AG04449 (cell line): ENCODE data around the gene KCNS3.

Source experiments
- CTCF ChIA-PET: fragments of 350-600 bp; formaldehyde crosslinking; extraction: SDS; loops from one replicate; lab custom pipeline; 2021; ENCODE audit warnings: antibody characterized with exemption; lab: Yijun Ruan, JAX
- POLR2A ChIA-PET: fragments of 400-600, 350-600 bp; formaldehyde crosslinking; extraction: SDS; loops from one replicate; lab custom pipeline; 2020; ENCODE audit warnings: antibody characterized with exemption, inconsistent platforms; lab: Yijun Ruan, JAX
- DNase-seq: peaks from one replicate; pipeline ENCODE4 v3.0.0-alpha.2; 2010; ENCODE audit warnings: low read depth, low spot score
- H3K4me3 ChIP-seq: 2 replicates; pipeline ENCODE4 v1.5.1; 2011; ENCODE audit warnings: low read depth, mild to moderate bottlenecking, control low read depth, low read length
- TF ChIP-seq, protein P1 (sequence below): IDR thresholded peaks from one replicate; pipeline ENCODE4 v1.5.1; 2011; ENCODE audit warnings: mild to moderate bottlenecking, moderate library complexity, low read length, control low read depth, inconsistent platforms; ENCODE audit not compliant: insufficient read depth; ENCODE audit errors: missing control alignments

Gene KCNS3

DNA sequence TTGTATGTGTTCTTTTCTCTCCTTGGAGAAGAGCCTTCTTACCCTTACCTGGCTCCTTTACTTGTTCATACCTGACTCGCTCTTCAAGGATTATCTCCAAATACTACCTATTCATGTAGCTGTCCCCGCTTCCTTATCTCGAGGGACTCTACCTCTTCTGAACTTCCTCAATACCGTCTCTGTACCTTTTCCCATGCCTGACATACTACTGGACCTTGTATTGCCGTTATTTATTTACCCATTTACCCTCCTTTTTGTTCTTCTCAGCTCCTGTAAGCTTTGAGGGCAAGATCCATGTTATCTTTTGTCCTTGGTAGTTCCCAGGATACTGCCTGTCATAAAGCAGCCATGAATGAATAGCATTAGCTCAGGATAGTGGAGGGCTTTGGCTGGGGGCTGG, 32.5 kb downstream of the KCNS3 start:
- H3K4me3 ChIP-seq: no peak overlapping the region
- TF ChIP-seq, protein P1, sequence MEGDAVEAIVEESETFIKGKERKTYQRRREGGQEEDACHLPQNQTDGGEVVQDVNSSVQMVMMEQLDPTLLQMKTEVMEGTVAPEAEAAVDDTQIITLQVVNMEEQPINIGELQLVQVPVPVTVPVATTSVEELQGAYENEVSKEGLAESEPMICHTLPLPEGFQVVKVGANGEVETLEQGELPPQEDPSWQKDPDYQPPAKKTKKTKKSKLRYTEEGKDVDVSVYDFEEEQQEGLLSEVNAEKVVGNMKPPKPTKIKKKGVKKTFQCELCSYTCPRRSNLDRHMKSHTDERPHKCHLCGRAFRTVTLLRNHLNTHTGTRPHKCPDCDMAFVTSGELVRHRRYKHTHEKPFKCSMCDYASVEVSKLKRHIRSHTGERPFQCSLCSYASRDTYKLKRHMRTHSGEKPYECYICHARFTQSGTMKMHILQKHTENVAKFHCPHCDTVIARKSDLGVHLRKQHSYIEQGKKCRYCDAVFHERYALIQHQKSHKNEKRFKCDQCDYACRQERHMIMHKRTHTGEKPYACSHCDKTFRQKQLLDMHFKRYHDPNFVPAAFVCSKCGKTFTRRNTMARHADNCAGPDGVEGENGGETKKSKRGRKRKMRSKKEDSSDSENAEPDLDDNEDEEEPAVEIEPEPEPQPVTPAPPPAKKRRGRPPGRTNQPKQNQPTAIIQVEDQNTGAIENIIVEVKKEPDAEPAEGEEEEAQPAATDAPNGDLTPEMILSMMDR: no peak
- DNase-seq: no peak
- ChIA-PET POLR2A (no interaction called here), CTCF (interaction anchor here (0.8 kb wide), 1 partner anchor 9 kb away, joined by 3 read pairs; no protein-coding TSS in a partner anchor)

GRCh38 chr2:17911491-17912260, 33.2 kb downstream of the KCNS3 start:
- no peak for DNase-seq
- TF ChIP-seq, protein P1: no peak
- H3K4me3 ChIP-seq: no peak overlapping the region
- POLR2A ChIA-PET: no interaction called here
- CTCF ChIA-PET: interaction anchor here (0.8 kb wide), 1 partner anchor 8 kb away, joined by 3 read pairs; no protein-coding TSS in a partner anchor

DNA sequence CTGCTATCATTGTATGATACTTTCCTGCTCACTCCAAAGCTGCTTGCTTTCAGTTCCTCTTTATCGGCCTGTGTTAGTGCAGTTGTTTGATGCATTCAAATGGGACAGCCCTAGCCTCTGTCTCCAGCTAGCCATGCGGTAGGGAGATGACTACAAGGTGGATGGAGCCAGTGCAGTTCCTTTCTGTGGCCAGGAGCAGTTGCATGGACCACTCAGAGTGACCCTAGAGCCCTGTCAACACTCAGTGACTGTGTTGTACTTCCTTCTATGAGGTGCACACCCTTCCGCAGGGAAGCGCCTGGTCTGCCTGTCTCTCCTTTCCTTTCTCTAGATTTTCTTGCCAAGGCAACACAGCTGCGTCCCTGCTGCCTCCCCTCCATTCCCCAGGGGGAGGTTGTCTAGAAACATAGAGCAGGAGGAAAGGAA, 33.8 kb downstream of the KCNS3 start:
- no peak for DNase-seq

GRCh38 chr2:17915099-17915498, 36.6 kb downstream of the KCNS3 start:
- H3K4me3 ChIP-seq: no peak overlapping the region
- TF ChIP-seq, protein P1: no peak
- CTCF ChIA-PET: no interaction called here
- POLR2A ChIA-PET: no interaction called here
- no peak for DNase-seq

More for the DNA sequence above, 33.8 kb downstream of the KCNS3 start:
- TF ChIP-seq, protein P1: no peak
- CTCF ChIA-PET: no interaction called here
- no peak overlapping the region for H3K4me3 ChIP-seq
- POLR2A ChIA-PET: no interaction called here

GRCh38 chr2:17915811-17916518, 37.5 kb downstream of the KCNS3 start:
- TF ChIP-seq, protein P1: no peak
- CTCF ChIA-PET: no interaction called here
- H3K4me3 ChIP-seq: no peak overlapping the region
- POLR2A ChIA-PET: no interaction called here
- DNase-seq: no peak

- POLR2A ChIA-PET: no interaction called here
Observed at GRCh38 chr2:17916584-17916983, 38.1 kb downstream of the KCNS3 start.

More at GRCh38 chr2:17916584-17916983, 38.1 kb downstream of the KCNS3 start:
- H3K4me3 ChIP-seq: no peak overlapping the region
- TF ChIP-seq, protein P1: no peak
- CTCF ChIA-PET: no interaction called here
- no peak for DNase-seq
